HFF-Myc (cell line): Measurements from ENCODE around the gene RAD51B.

Source experiments
- DNase-seq: peaks from one replicate; pipeline ENCODE4 v3.0.0-alpha.2; 2011; ENCODE audit warnings: low read depth; ENCODE audit errors: extremely low read depth
- H3K4me3 ChIP-seq: replicated peaks from 2 replicates; pipeline ENCODE4 v1.5.1; 2011; ENCODE audit warnings: low read depth, mild to moderate bottlenecking, control low read depth, low read length
- TF ChIP-seq, protein P1 (sequence below): IDR thresholded peaks from 2 replicates; pipeline ENCODE4 v1.5.1; 2012; ENCODE audit warnings: mild to moderate bottlenecking, low read depth, low read length, control low read depth; ENCODE audit errors: missing control alignments

RAD51B gene

DNA sequence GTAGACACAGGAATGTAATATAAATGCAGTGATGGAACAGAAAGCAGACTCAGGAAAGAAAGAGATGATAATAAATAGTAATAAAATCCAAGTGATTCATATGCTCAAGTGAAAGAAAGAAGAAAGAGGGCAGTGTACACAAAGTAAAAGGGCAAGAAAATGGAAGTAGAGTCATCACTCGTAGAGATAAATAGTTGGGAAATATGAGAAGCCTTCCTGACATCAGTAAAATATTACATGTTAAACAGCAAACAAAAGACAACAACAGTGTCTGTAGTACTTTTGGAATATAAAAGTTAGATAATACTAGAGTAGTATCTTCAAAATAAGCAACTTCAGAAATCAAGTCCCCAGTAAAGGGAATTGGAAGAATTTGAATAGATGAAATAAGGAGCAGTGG is 412.3 kb downstream of the RAD51B start:
- TF ChIP-seq, protein P1, sequence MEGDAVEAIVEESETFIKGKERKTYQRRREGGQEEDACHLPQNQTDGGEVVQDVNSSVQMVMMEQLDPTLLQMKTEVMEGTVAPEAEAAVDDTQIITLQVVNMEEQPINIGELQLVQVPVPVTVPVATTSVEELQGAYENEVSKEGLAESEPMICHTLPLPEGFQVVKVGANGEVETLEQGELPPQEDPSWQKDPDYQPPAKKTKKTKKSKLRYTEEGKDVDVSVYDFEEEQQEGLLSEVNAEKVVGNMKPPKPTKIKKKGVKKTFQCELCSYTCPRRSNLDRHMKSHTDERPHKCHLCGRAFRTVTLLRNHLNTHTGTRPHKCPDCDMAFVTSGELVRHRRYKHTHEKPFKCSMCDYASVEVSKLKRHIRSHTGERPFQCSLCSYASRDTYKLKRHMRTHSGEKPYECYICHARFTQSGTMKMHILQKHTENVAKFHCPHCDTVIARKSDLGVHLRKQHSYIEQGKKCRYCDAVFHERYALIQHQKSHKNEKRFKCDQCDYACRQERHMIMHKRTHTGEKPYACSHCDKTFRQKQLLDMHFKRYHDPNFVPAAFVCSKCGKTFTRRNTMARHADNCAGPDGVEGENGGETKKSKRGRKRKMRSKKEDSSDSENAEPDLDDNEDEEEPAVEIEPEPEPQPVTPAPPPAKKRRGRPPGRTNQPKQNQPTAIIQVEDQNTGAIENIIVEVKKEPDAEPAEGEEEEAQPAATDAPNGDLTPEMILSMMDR: no peak
- H3K4me3 ChIP-seq: no peak overlapping the region
- DNase-seq: no peak

DNA sequence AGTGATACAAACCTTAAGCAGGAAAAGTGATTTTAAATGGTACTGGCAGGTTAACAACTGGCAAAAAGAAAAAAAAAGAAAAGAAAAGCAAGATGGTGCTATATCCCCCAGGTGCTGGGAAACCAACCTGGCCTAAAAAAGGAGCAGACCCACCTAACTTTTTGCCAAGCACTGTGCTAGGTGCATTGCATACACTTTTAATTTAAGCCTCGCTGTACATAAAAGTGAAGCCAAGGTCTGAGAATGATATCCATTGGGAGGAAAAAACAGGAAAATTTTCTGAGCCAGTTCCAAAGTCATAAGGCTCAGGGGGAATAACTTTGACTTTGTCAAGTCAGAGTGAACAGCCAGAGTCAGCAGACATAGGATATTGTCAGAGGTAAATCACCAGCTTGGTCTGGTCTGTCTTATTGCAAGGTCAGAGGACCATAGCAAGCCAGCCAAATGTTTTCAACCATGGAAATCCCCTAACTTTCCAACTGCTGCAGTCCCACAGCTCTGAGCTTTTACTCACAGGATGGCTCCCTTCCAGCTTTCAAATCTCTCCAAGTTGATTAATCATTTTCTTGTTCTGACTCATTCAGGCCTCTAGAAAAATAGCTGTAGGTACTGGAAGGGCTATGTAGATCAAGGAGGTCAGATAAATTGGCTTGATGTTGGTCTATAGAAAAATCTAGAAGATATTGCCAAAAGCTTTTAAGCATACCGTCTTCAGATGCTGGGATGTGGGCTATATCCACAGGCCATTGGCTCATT is 412.9 kb downstream of the RAD51B start:
- DNase-seq: peak; percentile 97
- no peak overlapping the region for H3K4me3 ChIP-seq
- TF ChIP-seq, protein P1: no peak

DNA sequence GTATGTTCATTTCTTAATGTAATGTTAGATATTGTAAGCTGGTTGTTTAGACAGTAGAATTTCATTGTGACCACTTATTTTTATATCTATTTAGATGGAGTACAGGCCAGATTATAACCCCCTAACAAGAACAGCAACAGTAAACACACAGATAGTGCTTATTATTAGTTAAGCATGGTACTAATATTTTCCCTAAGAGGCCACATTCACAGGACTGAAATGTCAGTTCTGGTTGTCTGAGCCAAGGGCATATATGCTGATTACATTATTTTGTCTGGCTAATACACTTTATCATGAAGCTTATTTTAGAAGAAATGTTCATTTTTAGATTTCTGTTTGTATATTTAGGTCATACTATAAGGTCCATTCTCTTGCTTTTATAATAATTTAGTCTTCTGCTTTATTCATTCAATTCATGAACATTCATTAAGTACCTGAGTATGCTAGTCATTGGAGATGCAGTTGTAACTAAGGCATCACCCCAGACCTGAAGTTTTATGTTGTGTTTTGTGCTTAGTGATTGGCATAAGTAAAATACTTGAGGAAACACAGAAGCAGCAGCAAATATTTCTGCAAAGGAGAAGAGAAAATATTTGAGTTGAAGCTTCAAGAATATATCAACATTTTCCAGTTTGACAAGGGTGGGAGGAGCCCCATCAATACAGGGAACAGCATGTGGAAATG is 413.7 kb downstream of the RAD51B start:
- DNase-seq: no peak
- no peak overlapping the region for H3K4me3 ChIP-seq
- TF ChIP-seq, protein P1: no peak

DNA sequence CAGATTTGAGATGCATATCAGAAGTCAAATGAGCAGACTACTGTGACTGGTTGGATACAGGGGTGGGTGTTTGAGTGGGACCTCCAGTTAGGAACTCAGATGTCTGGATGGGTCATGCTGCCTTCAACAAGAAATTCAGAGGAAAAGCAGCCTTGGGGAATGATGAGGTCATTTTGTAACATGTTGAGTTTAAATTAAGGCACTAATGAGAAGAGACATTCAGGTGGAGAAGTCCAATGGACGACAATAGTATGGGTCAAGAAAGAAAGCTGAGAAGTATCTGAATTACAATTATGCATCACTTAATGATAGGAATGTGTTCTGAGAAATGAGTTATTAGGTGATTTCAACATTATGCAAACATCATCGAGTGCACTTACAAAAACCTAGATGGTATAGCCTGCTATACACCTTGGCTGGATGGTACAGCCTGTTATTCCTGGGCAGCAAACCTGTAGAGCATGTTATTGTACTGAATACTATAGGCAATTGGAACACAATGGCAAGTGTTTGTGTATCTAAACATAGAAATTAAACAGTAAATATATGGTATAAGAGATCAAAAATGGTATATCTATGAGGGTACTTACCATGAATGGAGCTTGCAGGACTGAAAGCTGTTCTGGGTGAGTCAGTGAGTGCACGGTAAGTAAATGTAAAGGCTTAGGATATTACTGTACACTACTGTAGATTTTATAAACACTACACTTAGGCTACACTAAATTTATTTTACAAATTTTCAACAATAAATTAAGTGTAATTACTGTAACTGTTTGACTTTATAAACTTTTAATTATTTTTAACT is 414.7 kb downstream of the RAD51B start:
- TF ChIP-seq, protein P1: no peak
- DNase-seq: no peak

GRCh38 chr14:68235011-68235410 is 415.4 kb downstream of the RAD51B start:
- DNase-seq: no peak
- no peak overlapping the region for H3K4me3 ChIP-seq
- TF ChIP-seq, protein P1: no peak

More for the DNA sequence above, 414.7 kb downstream of the RAD51B start:
- H3K4me3 ChIP-seq: no peak overlapping the region

DNA sequence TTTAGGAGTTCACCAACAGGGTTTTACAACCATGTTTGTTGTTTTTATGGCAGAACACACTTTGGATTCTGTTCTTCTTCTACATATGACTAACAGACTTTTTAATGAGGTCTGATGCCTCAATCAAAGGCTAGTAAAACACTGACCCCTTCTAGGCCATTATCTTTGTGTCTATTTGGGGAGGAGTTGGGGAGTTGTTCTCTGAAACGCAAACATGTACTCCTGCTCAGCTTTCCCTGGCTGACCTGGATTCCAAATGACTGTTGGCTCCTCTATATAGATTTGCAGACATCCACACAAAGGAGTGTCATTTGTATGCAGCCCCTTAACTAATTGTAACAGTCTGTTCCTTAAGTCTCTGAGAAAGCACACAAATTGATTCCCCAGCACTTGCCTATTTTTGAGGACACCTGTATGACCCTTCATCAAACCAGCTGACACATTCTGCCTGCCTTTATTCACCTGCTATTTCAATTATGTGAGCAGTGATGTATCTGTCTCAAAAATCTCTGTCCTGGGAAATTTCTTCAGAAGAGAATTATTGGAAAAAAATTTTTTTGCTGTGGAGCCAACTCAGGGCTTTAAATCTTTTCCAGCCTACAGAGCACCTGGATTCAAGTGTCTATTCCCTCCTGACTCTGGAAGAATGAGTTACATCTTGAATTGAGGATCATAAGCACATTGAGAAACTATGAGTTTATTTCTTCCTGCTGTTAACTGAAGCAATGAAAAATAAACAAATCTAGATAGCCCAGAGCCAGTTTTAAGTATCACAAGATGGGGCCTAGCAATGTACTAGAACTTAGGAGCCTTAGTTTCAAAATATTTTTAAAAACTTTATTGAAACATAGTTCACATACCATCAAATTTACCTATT is 417.2 kb downstream of the RAD51B start:
- TF ChIP-seq, protein P1: no peak
- no peak overlapping the region for H3K4me3 ChIP-seq
- DNase-seq: no peak
